ENCODE results near the gene NCKAP5.

The NCKAP5 gene

DNA sequence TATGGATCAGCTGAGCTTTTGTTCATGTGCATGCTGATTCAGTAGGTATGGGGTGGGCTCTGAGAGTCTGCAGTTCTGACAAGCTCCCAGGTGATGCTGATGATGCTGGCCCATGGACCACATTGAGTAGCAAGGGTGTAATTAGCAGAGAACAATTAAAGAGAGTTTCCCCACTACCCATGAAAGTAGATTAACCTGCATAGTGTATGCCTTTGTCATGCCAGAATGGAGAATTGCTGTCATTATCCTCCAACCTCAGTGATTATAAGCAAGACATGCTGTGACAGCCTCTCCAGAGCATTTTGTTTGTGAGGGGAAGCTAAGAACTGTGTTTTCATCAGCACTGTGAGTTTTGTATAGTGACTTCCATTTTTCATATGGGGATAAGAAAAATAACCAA lies 838.7 kb downstream of the NCKAP5 start:
- TF ChIP-seq, protein P1, sequence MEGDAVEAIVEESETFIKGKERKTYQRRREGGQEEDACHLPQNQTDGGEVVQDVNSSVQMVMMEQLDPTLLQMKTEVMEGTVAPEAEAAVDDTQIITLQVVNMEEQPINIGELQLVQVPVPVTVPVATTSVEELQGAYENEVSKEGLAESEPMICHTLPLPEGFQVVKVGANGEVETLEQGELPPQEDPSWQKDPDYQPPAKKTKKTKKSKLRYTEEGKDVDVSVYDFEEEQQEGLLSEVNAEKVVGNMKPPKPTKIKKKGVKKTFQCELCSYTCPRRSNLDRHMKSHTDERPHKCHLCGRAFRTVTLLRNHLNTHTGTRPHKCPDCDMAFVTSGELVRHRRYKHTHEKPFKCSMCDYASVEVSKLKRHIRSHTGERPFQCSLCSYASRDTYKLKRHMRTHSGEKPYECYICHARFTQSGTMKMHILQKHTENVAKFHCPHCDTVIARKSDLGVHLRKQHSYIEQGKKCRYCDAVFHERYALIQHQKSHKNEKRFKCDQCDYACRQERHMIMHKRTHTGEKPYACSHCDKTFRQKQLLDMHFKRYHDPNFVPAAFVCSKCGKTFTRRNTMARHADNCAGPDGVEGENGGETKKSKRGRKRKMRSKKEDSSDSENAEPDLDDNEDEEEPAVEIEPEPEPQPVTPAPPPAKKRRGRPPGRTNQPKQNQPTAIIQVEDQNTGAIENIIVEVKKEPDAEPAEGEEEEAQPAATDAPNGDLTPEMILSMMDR (IDR thresholded peaks at IDR 0.05): no peak
- Histone ChIP-seq H3K36me3 (no peaks in the 10 kb centered on the region), H3K27me3 (no peaks in the 10 kb centered on the region), H3K4me3 (ENCODE audit: low read depth in 1 of 2, low read length in 1 of 2) (no peak overlapping the region), H3K4me1 (ENCODE audit: control insufficient read depth in 1 of 2, insufficient read depth in 1 of 2, low read depth in 1 of 2, low read length in 1 of 2) (no peaks in the 10 kb centered on the region), H3K27ac (no peak overlapping the region), H3K9me3 (no peaks in the 10 kb centered on the region)

DNA sequence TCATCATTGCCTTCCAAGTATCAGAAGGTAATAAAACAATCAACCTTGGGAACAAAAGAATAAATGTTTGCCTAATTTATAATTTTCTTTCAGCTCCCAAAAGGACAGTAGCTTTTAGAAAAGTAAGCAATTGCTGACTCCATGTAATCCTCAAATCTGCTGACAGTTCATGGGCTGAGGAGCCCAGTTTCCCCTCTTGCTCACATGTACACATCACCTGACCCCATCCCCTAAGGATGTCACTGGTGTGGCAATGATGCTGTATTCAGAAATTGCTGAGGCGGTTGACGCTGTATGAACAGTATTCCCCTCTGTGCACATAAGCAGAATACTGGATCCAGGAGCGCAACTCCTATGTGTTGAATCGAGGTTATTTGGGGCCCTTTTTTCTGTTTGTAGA lies 842.1 kb downstream of the NCKAP5 start:
- no peaks in the 10 kb centered on the region for H3K27me3 ChIP-seq
- H3K4me1 ChIP-seq (ENCODE audit: control insufficient read depth in 1 of 2, insufficient read depth in 1 of 2, low read depth in 1 of 2, low read length in 1 of 2): no peaks in the 10 kb centered on the region
- no peaks in the 10 kb centered on the region for H3K36me3 ChIP-seq
- H3K9me3 ChIP-seq: no peaks in the 10 kb centered on the region
- TF ChIP-seq, protein P1 (IDR thresholded peaks at IDR 0.05): no peak
- no peak overlapping the region for H3K4me3 ChIP-seq (ENCODE audit: low read depth in 1 of 2, low read length in 1 of 2)
- no peak overlapping the region for H3K27ac ChIP-seq

DNA sequence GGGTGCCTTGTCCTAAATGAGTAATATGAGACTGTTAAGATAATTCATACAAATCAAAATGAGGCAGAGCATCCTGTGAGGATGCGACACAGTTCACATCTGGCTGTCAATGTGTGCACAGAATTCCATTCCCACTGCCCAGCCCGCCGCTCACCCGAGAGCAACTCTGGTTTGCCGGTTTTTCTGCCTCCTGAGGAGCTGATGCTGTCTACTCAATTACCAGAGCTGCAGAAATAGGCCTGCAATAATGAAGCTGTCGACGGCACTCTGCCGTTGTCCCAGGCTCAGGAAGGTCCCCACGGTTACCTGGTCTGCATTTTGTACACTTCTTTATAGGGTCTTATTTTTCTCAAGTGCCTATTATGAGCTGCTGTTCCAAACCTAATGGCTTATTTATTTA lies 842.5 kb downstream of the NCKAP5 start:
- Histone ChIP-seq H3K4me1 (ENCODE audit: control insufficient read depth in 1 of 2, insufficient read depth in 1 of 2, low read depth in 1 of 2, low read length in 1 of 2) (no peaks in the 10 kb centered on the region), H3K27me3 (no peaks in the 10 kb centered on the region), H3K27ac (no peak overlapping the region), H3K36me3 (no peaks in the 10 kb centered on the region), H3K9me3 (no peaks in the 10 kb centered on the region), H3K4me3 (ENCODE audit: low read depth in 1 of 2, low read length in 1 of 2) (no peak overlapping the region)
- TF ChIP-seq, protein P1 (IDR thresholded peaks at IDR 0.05): no peak

DNA sequence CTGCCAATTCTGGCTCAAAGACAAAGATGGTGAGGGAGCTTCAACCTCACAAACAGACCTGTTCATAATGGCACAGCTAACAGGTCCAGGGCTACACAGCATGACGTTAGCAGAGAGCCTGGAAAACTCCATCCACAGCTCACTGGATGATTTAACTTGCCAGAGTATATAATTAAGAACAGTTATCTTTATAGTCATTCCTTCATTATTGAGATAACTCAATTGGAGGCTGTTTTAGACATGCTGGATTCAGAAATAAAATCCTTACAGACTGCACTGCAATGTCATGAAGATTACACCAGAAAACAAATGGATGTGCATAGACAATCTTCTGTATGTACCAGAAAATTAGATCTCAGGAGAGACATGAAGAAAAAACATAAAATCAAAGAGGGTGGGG lies 843.1 kb downstream of the NCKAP5 start:
- no peaks in the 10 kb centered on the region for H3K4me1 ChIP-seq (ENCODE audit: control insufficient read depth in 1 of 2, insufficient read depth in 1 of 2, low read depth in 1 of 2, low read length in 1 of 2)
- no peaks in the 10 kb centered on the region for H3K36me3 ChIP-seq
- TF ChIP-seq, protein P1 (IDR thresholded peaks at IDR 0.05): no peak
- no peak overlapping the region for H3K4me3 ChIP-seq (ENCODE audit: low read depth in 1 of 2, low read length in 1 of 2)
- H3K9me3 ChIP-seq: no peaks in the 10 kb centered on the region
- no peaks in the 10 kb centered on the region for H3K27me3 ChIP-seq
- H3K27ac ChIP-seq: no peak overlapping the region

DNA sequence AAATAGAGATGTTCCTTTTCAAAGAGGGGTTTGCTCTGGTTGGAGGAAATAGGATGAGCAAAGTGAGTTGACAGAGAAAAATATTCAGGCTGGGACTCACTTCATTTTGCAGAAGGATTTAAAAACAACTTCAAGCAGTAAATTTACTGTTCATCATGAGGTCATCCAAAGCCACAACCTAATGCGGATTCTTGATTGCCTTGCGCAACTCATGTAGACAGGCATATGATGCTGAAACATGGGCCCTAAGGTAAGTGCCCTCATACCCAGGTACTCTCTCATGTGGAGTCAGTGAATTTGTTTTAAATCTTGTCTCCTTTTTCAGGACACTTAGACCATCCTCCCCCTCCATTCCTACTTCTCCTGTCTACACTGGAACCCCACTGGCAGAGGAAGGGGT lies 846.3 kb downstream of the NCKAP5 start:
- H3K36me3 ChIP-seq: no peaks in the 10 kb centered on the region
- H3K27ac ChIP-seq: no peak overlapping the region
- H3K9me3 ChIP-seq: no peaks in the 10 kb centered on the region
- TF ChIP-seq, protein P1 (IDR thresholded peaks at IDR 0.05): no peak
- H3K4me1 ChIP-seq (ENCODE audit: control insufficient read depth in 1 of 2, insufficient read depth in 1 of 2, low read depth in 1 of 2, low read length in 1 of 2): no peaks in the 10 kb centered on the region
- H3K27me3 ChIP-seq: no peaks in the 10 kb centered on the region
- H3K4me3 ChIP-seq (ENCODE audit: low read depth in 1 of 2, low read length in 1 of 2): no peak overlapping the region

DNA sequence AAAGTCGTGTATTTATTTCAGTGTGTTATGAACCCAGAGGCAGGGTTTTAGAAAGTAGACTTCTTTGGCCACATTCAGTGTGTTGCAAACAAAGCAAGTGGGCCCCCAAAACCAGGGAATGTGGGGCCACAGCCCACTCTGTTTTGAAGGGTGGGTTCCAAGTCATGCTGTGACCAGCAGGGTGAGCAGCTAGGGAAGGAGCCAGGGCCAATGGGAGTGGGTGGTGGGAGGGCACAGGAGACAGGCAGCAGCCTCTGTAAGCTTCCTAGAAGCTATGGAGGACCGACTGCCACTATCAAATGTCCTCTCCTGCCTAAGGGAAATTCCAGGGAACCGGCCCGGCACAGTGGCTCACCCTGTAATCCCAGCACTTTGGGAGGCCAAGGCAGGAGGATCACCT lies 847.9 kb downstream of the NCKAP5 start:
- Histone ChIP-seq H3K9me3 (no peaks in the 10 kb centered on the region), H3K4me3 (ENCODE audit: low read depth in 1 of 2, low read length in 1 of 2) (no peak overlapping the region), H3K36me3 (no peaks in the 10 kb centered on the region), H3K4me1 (ENCODE audit: control insufficient read depth in 1 of 2, insufficient read depth in 1 of 2, low read depth in 1 of 2, low read length in 1 of 2) (no peaks in the 10 kb centered on the region), H3K27ac (no peak overlapping the region), H3K27me3 (no peaks in the 10 kb centered on the region)
- TF ChIP-seq, protein P1 (IDR thresholded peaks at IDR 0.05): no peak
